ENCODE measurements around the gene CDC23. TPM values are rescaled to one million over a fixed set of nuclear protein-coding genes. Genes with fewer than 3 reads are reported as not detected.
A peak's percentile ranks its signal among the peaks of the same experiment; 100 is the strongest.

Gene CDC23
- polyA plus RNA-seq, 3 donors: 7.8 to 15.9 (median 12.8) TPM

DNA sequence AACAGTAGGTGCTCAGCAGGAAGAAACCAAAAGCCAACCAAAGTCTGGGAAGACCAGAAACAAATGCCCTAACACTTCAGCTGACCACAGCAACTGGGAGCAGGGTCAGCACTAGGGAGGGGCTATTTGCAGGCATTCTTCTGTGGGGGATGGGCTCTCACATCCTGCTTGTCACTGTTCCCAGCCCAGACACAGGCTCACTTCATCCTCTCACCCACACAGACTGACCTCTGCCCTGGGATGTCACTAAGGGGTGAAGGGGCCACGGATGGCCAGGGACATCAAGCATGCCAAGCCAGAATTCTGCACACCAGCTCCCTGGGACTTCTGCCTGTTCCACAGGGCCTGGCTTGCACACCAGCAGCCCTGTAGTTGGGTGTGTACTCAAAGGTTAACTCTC, 32.6 kb upstream of the CDC23 start:
- Mint-ChIP-seq H3K27me3 (ENCODE audit: low read depth in 3 of 3) (peaks cover 17 to 25% (median 25%) of the 10 kb centered on the region in 3 donors), H3K4me3 (no peak overlapping the region), H3K9me3 (no peaks in the 10 kb centered on the region), H3K27ac (no peak overlapping the region), H3K36me3 (no peaks in the 10 kb centered on the region), H3K4me1 (peaks cover 17% of the 10 kb centered on the region)
- Histone ChIP-seq H3K4me2 (replicated peaks; ENCODE audit: extremely low read depth, low read length, poor library complexity, severe bottlenecking) (no peak overlapping the region), H3K36me3 (replicated peaks in 1 of 2; ENCODE audit: control insufficient read depth in 1 of 2, insufficient read depth in 2 of 2, low read length in 2 of 2) (no peaks in the 10 kb centered on the region), H3K4me3 (replicated peaks in 1 of 3; ENCODE audit: low read depth in 2 of 3, low read length in 3 of 3) (no peak overlapping the region), H3K27ac (ENCODE audit: low read depth in 1 of 2, low read length in 2 of 2) (no peak overlapping the region), H3K4me1 (ENCODE audit: control insufficient read depth in 1 of 2, insufficient read depth in 2 of 2, low read length in 2 of 2) (peaks cover 12 to 16% of the 10 kb centered on the region in 2 donors), H3K9me3 (replicated peaks in 1 of 2; ENCODE audit: control insufficient read depth in 1 of 2, insufficient read depth in 1 of 2, low read length in 2 of 2) (no peaks in the 10 kb centered on the region), H3K27me3 (ENCODE audit: control insufficient read depth in 2 of 2, insufficient read depth in 2 of 2, low read length in 2 of 2) (peaks cover 2 to 16% of the 10 kb centered on the region in 2 donors), H4K20me1 (ENCODE audit: insufficient read depth, low read length) (no peaks in the 10 kb centered on the region), H2AFZ (ENCODE audit: insufficient read depth, low read depth, low read length, poor library complexity, severe bottlenecking) (no peak overlapping the region), H3K79me2 (ENCODE audit: insufficient read depth, low read length) (no peaks in the 10 kb centered on the region), H3K9ac (ENCODE audit: insufficient read depth, low read length, poor library complexity, severe bottlenecking) (no peak overlapping the region)
- WGBS (ENCODE audit: insufficient coverage): 100% methylated on average over 1 of the region's 1 CpG
- DNase-seq: no peak
- TF ChIP-seq, protein P1, sequence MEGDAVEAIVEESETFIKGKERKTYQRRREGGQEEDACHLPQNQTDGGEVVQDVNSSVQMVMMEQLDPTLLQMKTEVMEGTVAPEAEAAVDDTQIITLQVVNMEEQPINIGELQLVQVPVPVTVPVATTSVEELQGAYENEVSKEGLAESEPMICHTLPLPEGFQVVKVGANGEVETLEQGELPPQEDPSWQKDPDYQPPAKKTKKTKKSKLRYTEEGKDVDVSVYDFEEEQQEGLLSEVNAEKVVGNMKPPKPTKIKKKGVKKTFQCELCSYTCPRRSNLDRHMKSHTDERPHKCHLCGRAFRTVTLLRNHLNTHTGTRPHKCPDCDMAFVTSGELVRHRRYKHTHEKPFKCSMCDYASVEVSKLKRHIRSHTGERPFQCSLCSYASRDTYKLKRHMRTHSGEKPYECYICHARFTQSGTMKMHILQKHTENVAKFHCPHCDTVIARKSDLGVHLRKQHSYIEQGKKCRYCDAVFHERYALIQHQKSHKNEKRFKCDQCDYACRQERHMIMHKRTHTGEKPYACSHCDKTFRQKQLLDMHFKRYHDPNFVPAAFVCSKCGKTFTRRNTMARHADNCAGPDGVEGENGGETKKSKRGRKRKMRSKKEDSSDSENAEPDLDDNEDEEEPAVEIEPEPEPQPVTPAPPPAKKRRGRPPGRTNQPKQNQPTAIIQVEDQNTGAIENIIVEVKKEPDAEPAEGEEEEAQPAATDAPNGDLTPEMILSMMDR (IDR thresholded peaks at IDR 0.05): no peak
- intact Hi-C loops (cut with micrococcal nuclease): no loop called here

DNA sequence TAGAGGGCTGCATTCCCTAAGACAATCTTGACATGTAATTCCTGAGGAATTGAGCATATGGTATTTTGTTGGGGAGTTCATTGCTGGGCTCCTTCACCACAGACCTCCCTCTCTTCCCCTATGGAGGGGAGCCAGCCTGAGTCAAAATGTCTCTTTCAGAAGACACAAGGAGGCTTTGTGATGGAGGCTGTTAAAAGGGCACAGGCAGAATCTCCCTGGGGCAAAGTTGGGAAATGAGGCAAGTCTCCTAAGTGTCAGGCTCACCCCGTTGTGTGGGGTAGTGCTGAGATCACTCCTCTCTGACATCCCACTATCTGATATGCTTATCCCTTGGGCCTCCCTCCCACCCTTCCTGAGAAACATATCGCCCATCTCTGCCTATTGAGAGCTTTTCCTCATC, 30.7 kb upstream of the CDC23 start:
- Histone ChIP-seq H3K27me3 (ENCODE audit: control insufficient read depth in 2 of 2, insufficient read depth in 2 of 2, low read length in 2 of 2) (peaks cover 2 to 19% of the 10 kb centered on the region in 2 donors), H3K9ac (ENCODE audit: insufficient read depth, low read length, poor library complexity, severe bottlenecking) (no peak overlapping the region), H4K20me1 (ENCODE audit: insufficient read depth, low read length) (no peaks in the 10 kb centered on the region), H3K27ac (ENCODE audit: low read depth in 1 of 2, low read length in 2 of 2) (no peak overlapping the region), H3K4me2 (replicated peaks; ENCODE audit: extremely low read depth, low read length, poor library complexity, severe bottlenecking) (no peak overlapping the region), H3K79me2 (ENCODE audit: insufficient read depth, low read length) (no peaks in the 10 kb centered on the region), H3K4me3 (replicated peaks in 1 of 3; ENCODE audit: low read depth in 2 of 3, low read length in 3 of 3) (no peak overlapping the region), H3K36me3 (replicated peaks in 1 of 2; ENCODE audit: control insufficient read depth in 1 of 2, insufficient read depth in 2 of 2, low read length in 2 of 2) (no peaks in the 10 kb centered on the region), H2AFZ (ENCODE audit: insufficient read depth, low read depth, low read length, poor library complexity, severe bottlenecking) (no peak overlapping the region), H3K4me1 (ENCODE audit: control insufficient read depth in 1 of 2, insufficient read depth in 2 of 2, low read length in 2 of 2) (peaks cover 16 to 19% of the 10 kb centered on the region in 2 donors), H3K9me3 (replicated peaks in 1 of 2; ENCODE audit: control insufficient read depth in 1 of 2, insufficient read depth in 1 of 2, low read length in 2 of 2) (no peaks in the 10 kb centered on the region)
- peaks cover 17 to 34% (median 25%) of the 10 kb centered on the region in 3 donors for H3K27me3 Mint-ChIP-seq (ENCODE audit: low read depth in 3 of 3)
- DNase-seq: no peak
- TF ChIP-seq, protein P1 (IDR thresholded peaks at IDR 0.05): no peak
- no peaks in the 10 kb centered on the region for H3K36me3 Mint-ChIP-seq
- H3K4me1 Mint-ChIP-seq: peaks cover 20% of the 10 kb centered on the region
- 100% methylated on average over 1 of the region's 2 CpGs for WGBS (ENCODE audit: insufficient coverage)
- no peaks in the 10 kb centered on the region for H3K9me3 Mint-ChIP-seq
- H3K4me3 Mint-ChIP-seq: no peak overlapping the region
- intact Hi-C loops (cut with micrococcal nuclease): no loop called here
- H3K27ac Mint-ChIP-seq: peak overlapping the region in 1 of 7 donors; percentile 15
